Measurements from ENCODE around the gene NPTXR.

The NPTXR gene

DNA sequence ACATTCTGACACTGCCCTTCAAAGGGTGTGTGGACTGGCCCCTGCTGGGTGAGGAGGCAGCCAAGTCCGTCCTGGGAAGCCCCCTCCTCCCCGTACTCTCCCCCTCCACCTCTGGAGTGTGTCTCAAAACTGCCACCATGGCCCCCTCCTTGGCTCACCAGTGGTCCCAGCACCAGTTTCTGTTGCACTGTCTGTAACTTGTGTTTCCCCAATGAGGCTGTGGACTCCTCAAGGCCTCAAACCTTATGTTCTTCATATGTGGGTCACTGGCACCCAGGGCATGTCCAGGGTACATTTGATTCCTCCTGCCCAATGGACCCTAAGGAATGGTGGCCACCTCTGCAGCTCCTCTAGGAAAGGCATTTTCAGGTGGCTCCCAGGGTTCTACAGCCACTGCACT lies 6.6 kb upstream of the NPTXR start:
- H3K27ac ChIP-seq (ENCODE audit: low read length), result no peak overlapping the region
- peaks cover 0 to 2% of the 10 kb centered on the region in 2 donors for H3K27me3 ChIP-seq (ENCODE audit: control insufficient read depth in 1 of 2, insufficient read depth in 2 of 2, low read length in 2 of 2)
- no peaks in the 10 kb centered on the region for H3K36me3 ChIP-seq (ENCODE audit: control insufficient read depth in 2 of 2, insufficient read depth in 2 of 2, low read length in 2 of 2)
- no peaks in the 10 kb centered on the region for H3K4me1 ChIP-seq (ENCODE audit: control insufficient read depth, insufficient read depth, low read length)
- no peak overlapping the region for H3K4me3 ChIP-seq (ENCODE audit: low read length in 2 of 2)
- H3K9me3 ChIP-seq (ENCODE audit: control insufficient read depth in 2 of 2, low read length in 2 of 2), result no peaks in the 10 kb centered on the region
- no peak overlapping the region for H3K9ac ChIP-seq (ENCODE audit: low read length in 2 of 2)

DNA sequence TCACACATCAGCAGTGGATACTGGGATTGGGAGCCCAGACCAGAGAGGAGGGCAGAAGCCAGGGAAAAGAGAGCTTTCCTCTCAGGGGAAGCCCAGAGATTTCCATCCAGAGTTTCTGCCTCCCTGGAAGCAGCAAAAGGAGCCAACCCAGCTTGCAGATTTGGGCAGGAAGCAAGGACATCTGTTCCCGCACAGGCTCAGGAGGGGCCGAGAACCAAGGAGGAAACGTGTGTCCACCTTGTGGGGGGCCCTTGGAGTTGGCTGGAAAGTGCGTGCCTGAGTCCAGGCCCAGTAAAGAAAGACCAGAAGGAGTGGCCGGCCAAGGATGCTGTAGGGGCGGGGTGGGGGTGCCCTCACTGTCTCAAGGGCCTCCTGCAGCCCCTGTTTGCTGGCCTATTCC lies 6.0 kb upstream of the NPTXR start:
- H3K27me3 ChIP-seq (ENCODE audit: control insufficient read depth in 1 of 2, insufficient read depth in 2 of 2, low read length in 2 of 2), result peaks cover 0 to 2% of the 10 kb centered on the region in 2 donors
- H3K9ac ChIP-seq (ENCODE audit: low read length in 2 of 2), result no peak overlapping the region
- H3K27ac ChIP-seq (ENCODE audit: low read length), result no peak overlapping the region
- no peaks in the 10 kb centered on the region for H3K9me3 ChIP-seq (ENCODE audit: control insufficient read depth in 2 of 2, low read length in 2 of 2)
- no peaks in the 10 kb centered on the region for H3K4me1 ChIP-seq (ENCODE audit: control insufficient read depth, insufficient read depth, low read length)
- H3K36me3 ChIP-seq (ENCODE audit: control insufficient read depth in 2 of 2, insufficient read depth in 2 of 2, low read length in 2 of 2), result no peaks in the 10 kb centered on the region
- H3K4me3 ChIP-seq (ENCODE audit: low read length in 2 of 2), result no peak overlapping the region

DNA sequence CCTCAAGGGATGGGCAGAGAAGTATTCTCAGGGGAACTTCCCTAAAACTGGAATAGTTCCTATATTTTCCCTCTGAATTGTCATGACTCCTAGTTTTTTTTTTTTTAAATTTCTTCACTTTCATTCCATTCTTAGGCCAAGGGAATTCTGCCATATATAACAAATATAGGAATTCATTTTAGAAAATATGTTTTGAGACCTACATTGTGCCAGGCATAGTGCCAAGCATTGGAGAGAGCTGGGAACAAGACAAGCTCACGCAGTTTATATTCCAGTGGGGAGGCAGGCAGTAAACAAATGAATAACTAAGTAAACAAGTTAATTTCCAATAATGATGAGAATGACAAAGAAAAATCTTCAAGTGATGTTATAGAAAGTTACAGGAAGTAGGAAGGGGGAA lies 2.6 kb upstream of the NPTXR start:
- H3K27ac ChIP-seq (ENCODE audit: low read length), result no peak overlapping the region
- H3K36me3 ChIP-seq (ENCODE audit: control insufficient read depth in 2 of 2, insufficient read depth in 2 of 2, low read length in 2 of 2), result no peaks in the 10 kb centered on the region
- H3K4me3 ChIP-seq (ENCODE audit: low read length in 2 of 2), result no peak overlapping the region
- H3K4me1 ChIP-seq (ENCODE audit: control insufficient read depth, insufficient read depth, low read length), result peaks cover 20% of the 10 kb centered on the region
- no peaks in the 10 kb centered on the region for H3K9me3 ChIP-seq (ENCODE audit: control insufficient read depth in 2 of 2, low read length in 2 of 2)
- no peak overlapping the region for H3K9ac ChIP-seq (ENCODE audit: low read length in 2 of 2)
- no peaks in the 10 kb centered on the region for H3K27me3 ChIP-seq (ENCODE audit: control insufficient read depth in 1 of 2, insufficient read depth in 2 of 2, low read length in 2 of 2)

DNA sequence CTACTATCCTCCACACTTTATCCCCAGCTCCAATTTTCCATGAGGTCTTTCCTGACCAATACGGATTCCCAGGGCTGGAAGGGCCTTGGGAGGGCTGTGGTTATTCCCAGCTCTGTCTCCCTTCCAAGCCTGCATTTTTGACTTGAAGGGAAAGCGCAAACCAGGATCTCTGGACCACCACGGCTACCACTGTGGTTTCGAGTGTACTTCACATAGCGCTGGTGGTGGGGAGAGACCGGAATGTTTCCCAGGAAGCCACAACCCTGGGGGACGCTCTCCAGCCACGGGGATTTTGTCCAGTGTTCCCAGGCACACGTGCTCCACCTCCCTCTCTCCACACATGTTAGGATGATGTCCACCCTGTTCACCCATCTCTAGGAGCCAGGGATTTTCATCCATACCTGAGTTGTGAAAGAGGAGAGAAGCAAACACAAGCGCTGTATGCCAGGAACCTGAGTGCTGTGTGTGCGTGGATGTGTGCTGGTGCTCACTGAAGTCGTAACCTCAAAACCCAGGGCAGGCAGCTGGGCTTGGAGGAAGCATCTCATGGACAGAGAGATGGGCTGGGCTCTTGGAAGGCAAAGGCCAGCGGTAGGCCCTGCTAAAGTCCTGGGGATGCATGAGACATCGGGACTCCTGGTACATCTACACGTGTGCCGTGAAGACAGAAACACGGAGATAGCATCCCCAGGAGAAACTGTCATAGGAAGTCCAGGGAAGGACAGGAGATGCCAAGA lies 1.3 kb upstream of the NPTXR start:
- no peak overlapping the region for H3K9ac ChIP-seq (ENCODE audit: low read length in 2 of 2)
- H3K4me1 ChIP-seq (ENCODE audit: control insufficient read depth, insufficient read depth, low read length), result peaks cover 20% of the 10 kb centered on the region
- H3K4me3 ChIP-seq (ENCODE audit: low read length in 2 of 2), result no peak overlapping the region
- peak overlapping the region; percentile 18 for H3K27ac ChIP-seq (ENCODE audit: low read length)
- H3K27me3 ChIP-seq (ENCODE audit: control insufficient read depth in 1 of 2, insufficient read depth in 2 of 2, low read length in 2 of 2), result no peaks in the 10 kb centered on the region
- H3K36me3 ChIP-seq (ENCODE audit: control insufficient read depth in 2 of 2, insufficient read depth in 2 of 2, low read length in 2 of 2), result no peaks in the 10 kb centered on the region
- H3K9me3 ChIP-seq (ENCODE audit: control insufficient read depth in 2 of 2, low read length in 2 of 2), result no peaks in the 10 kb centered on the region

DNA sequence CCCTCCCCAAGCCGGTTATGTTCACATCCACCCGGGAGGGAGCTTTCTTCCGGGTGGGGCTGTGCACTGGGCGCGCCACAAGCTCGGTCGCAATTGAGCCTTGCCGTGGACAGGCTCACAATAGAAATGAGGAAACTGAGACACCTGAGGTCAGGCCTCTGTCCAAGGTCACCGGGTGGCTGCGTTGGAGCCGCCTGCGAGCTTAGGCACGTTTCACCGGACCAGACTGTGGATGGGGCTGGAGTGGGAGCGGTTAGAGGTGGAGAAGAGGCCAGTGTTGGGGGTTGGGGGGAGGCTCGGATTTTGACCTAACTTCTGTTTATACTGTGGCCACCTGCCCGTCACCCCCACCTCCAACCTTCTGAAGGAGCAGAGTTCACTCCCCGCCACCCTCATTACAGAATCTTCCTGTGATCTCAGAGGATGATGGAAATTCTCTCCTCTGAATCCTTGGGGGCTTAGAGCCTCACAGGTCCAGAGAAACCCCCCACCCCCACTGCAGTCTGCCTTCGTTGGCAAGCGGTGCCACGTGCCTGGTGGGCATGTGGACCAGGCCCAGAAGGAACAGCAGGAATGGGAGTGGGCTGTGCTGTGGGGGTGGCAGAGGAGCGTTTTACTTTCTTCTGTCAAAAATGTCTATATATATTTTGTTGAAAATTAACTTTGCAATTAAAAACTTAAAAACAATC lies 631 bp upstream of the NPTXR start:
- H3K36me3 ChIP-seq (ENCODE audit: control insufficient read depth in 2 of 2, insufficient read depth in 2 of 2, low read length in 2 of 2), result no peaks in the 10 kb centered on the region
- H3K4me3 ChIP-seq (ENCODE audit: low read length in 2 of 2), result peak overlapping the region in 1 of 2 donors; percentile 65
- no peaks in the 10 kb centered on the region for H3K27me3 ChIP-seq (ENCODE audit: control insufficient read depth in 1 of 2, insufficient read depth in 2 of 2, low read length in 2 of 2)
- no peaks in the 10 kb centered on the region for H3K9me3 ChIP-seq (ENCODE audit: control insufficient read depth in 2 of 2, low read length in 2 of 2)
- no peak overlapping the region for H3K27ac ChIP-seq (ENCODE audit: low read length)
- peak overlapping the region in 1 of 2 donors; percentile 33 for H3K9ac ChIP-seq (ENCODE audit: low read length in 2 of 2)
- peaks cover 20% of the 10 kb centered on the region for H3K4me1 ChIP-seq (ENCODE audit: control insufficient read depth, insufficient read depth, low read length)

DNA sequence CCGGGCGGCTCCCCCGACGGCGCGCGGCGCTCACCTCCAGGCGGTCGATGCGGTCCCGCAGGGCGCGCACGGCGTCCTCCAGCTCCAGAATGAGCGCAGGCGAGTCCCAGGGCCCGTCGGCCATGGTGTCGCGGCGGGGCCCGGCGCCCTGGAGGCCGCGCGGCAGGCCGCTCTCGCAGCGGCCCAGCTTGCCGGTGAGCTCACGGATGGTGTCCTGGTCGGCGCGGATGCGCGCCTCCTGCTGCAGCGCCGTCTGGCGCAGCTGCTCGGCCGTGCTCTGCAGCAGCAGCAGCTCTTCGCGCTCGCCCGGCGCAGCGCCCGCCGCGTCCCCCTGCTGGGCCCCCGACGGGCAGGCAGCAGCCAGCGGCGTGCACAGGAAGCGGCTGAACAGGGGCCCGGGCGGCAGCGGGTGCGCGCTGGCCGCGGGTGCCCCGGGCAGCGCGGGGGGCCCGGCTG lies 599 bp downstream of the NPTXR start:
- peak overlapping the region; percentile 69 for H3K27ac ChIP-seq (ENCODE audit: low read length)
- peaks cover 20% of the 10 kb centered on the region for H3K4me1 ChIP-seq (ENCODE audit: control insufficient read depth, insufficient read depth, low read length)
- H3K9me3 ChIP-seq (ENCODE audit: control insufficient read depth in 2 of 2, low read length in 2 of 2), result no peaks in the 10 kb centered on the region
- H3K36me3 ChIP-seq (ENCODE audit: control insufficient read depth in 2 of 2, insufficient read depth in 2 of 2, low read length in 2 of 2), result peaks cover 0 to 2% of the 10 kb centered on the region in 2 donors
- H3K27me3 ChIP-seq (ENCODE audit: control insufficient read depth in 1 of 2, insufficient read depth in 2 of 2, low read length in 2 of 2), result no peaks in the 10 kb centered on the region
- H3K9ac ChIP-seq (ENCODE audit: low read length in 2 of 2), result peak overlapping the region; percentile 69 to 71
- peak overlapping the region; percentile 69 to 75 for H3K4me3 ChIP-seq (ENCODE audit: low read length in 2 of 2)

DNA sequence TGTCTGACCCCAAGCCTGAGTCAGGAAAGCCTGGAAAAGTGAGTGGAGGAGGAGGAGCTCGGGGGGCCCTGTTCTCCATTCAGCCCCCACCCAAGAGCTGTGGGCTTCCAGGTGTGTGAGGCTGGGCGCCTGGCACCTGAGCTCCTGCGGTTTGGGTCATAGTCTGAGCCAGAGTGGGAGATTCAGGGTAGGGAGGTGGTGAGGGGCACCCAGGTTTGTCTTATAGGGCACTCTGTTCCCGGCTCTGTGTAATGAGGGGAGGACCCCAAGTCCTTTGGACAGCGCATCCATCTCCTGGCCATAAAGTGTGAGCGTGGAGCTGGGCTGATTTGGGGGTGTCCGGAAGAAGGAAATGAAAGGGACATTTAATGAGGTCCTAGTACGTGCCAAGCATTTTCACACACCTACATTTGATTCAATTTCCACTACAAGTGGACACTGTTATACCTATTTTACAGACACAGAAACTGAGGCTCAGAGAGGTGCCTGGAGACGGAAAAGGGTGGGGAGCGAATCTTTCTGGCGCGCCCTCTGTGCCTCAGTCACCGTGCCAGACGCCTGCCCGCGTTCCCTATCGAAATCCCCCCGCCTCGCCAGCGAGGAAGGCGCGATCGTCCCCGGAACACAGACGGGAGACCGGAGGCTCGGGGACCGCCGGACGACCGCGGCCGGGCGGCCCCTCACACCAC lies 1.2 kb downstream of the NPTXR start:
- H3K9ac ChIP-seq (ENCODE audit: low read length in 2 of 2), result peak overlapping the region; percentile 69 to 71
- H3K36me3 ChIP-seq (ENCODE audit: control insufficient read depth in 2 of 2, insufficient read depth in 2 of 2, low read length in 2 of 2), result peaks cover 0 to 2% of the 10 kb centered on the region in 2 donors
- peak overlapping the region; percentile 69 for H3K27ac ChIP-seq (ENCODE audit: low read length)
- peaks cover 20% of the 10 kb centered on the region for H3K4me1 ChIP-seq (ENCODE audit: control insufficient read depth, insufficient read depth, low read length)
- no peaks in the 10 kb centered on the region for H3K9me3 ChIP-seq (ENCODE audit: control insufficient read depth in 2 of 2, low read length in 2 of 2)
- peak overlapping the region; percentile 69 to 75 for H3K4me3 ChIP-seq (ENCODE audit: low read length in 2 of 2)
- no peaks in the 10 kb centered on the region for H3K27me3 ChIP-seq (ENCODE audit: control insufficient read depth in 1 of 2, insufficient read depth in 2 of 2, low read length in 2 of 2)

DNA sequence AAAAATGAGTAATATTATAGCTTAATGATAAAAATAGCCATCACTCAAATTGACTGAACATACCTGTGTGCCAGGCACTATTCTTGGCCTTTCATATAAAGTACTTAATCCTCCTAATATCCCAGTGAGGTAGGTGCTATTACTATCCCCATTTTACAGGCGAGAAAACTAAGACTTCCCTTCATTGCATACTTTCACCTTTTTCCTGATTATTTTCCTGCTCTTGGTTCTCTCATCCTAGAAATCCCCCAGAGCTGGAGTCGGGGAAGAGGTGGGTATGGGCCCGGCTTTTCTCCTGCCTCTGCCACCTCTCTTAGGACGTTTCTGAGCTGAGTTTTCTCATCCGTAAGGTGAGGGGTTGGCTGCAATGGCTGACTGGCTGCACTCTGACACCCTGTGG lies 2.2 kb downstream of the NPTXR start:
- Histone ChIP-seq H3K9me3 (ENCODE audit: control insufficient read depth in 2 of 2, low read length in 2 of 2) (no peaks in the 10 kb centered on the region), H3K27me3 (ENCODE audit: control insufficient read depth in 1 of 2, insufficient read depth in 2 of 2, low read length in 2 of 2) (no peaks in the 10 kb centered on the region), H3K4me1 (ENCODE audit: control insufficient read depth, insufficient read depth, low read length) (peaks cover 20% of the 10 kb centered on the region), H3K9ac (ENCODE audit: low read length in 2 of 2) (no peak overlapping the region), H3K27ac (ENCODE audit: low read length) (no peak overlapping the region), H3K4me3 (ENCODE audit: low read length in 2 of 2) (no peak overlapping the region), H3K36me3 (ENCODE audit: control insufficient read depth in 2 of 2, insufficient read depth in 2 of 2, low read length in 2 of 2) (peaks cover 0 to 2% of the 10 kb centered on the region in 2 donors)

DNA sequence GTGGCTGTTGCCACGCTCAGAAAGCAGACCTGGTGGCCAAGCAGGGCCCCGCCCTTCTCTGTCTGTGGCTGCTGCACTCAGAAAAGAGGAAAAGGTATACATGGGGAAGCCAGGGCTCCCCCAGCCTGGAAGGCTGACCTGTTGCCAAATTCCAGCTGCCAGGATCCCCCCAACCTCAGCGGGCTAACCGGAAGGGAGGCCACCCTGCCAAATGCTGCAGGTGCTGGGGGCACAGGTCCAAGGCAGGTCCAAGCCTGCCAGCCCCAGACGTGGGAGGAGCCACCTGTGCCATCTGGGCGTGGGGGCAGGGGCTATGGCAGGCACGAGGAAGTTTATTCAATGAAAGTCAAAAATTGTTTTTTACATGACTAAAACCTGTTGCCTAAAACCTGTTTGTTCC lies 2.6 kb downstream of the NPTXR start:
- no peak overlapping the region for H3K9ac ChIP-seq (ENCODE audit: low read length in 2 of 2)
- no peaks in the 10 kb centered on the region for H3K27me3 ChIP-seq (ENCODE audit: control insufficient read depth in 1 of 2, insufficient read depth in 2 of 2, low read length in 2 of 2)
- H3K27ac ChIP-seq (ENCODE audit: low read length), result no peak overlapping the region
- no peak overlapping the region for H3K4me3 ChIP-seq (ENCODE audit: low read length in 2 of 2)
- H3K36me3 ChIP-seq (ENCODE audit: control insufficient read depth in 2 of 2, insufficient read depth in 2 of 2, low read length in 2 of 2), result peaks cover 0 to 2% of the 10 kb centered on the region in 2 donors
- H3K4me1 ChIP-seq (ENCODE audit: control insufficient read depth, insufficient read depth, low read length), result peaks cover 20% of the 10 kb centered on the region
- H3K9me3 ChIP-seq (ENCODE audit: control insufficient read depth in 2 of 2, low read length in 2 of 2), result no peaks in the 10 kb centered on the region

DNA sequence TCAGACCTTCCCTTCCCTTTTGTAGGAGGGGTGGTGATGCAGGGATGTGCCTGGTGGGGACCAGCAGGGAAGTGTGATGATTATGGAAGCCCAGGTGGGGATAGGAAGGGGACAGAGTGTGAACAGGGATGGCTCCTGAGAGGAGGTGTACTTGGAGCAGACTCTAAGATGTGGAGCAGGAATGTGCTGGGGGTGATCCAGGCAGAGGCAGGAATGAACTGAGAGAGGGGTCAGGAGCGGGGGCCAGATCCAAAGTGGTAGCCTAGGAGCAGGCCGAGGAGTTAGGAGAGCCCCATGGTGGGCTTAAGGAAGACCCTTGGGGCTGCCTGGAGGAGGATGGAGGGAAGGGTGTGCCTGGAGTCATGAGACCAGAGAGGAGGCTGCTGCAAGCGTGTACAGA lies 3.7 kb downstream of the NPTXR start:
- H3K27ac ChIP-seq (ENCODE audit: low read length), result no peak overlapping the region
- no peak overlapping the region for H3K9ac ChIP-seq (ENCODE audit: low read length in 2 of 2)
- no peaks in the 10 kb centered on the region for H3K9me3 ChIP-seq (ENCODE audit: control insufficient read depth in 2 of 2, low read length in 2 of 2)

More for the DNA sequence above, 3.7 kb downstream of the NPTXR start:
- Histone ChIP-seq H3K4me1 (ENCODE audit: control insufficient read depth, insufficient read depth, low read length) (peaks cover 20% of the 10 kb centered on the region), H3K4me3 (ENCODE audit: low read length in 2 of 2) (no peak overlapping the region), H3K27me3 (ENCODE audit: control insufficient read depth in 1 of 2, insufficient read depth in 2 of 2, low read length in 2 of 2) (no peaks in the 10 kb centered on the region), H3K36me3 (ENCODE audit: control insufficient read depth in 2 of 2, insufficient read depth in 2 of 2, low read length in 2 of 2) (peaks cover 0 to 2% of the 10 kb centered on the region in 2 donors)
